ENCODE data around the gene SPTAN1.
A peak's percentile ranks its signal among the peaks of the same experiment; 100 is the strongest.
"Not testable (repeated sequence)": the region's sequence is repeated elsewhere in the genome, so short reads cannot be mapped to it uniquely, and the experiment has no call there.

SPTAN1 gene

GRCh38 chr9:128633601-128634000 lies 81.2 kb downstream of the SPTAN1 start:
- DNase-seq: no peak

GRCh38 chr9:128634111-128634510 lies 81.7 kb downstream of the SPTAN1 start:
- no peak for DNase-seq

GRCh38 chr9:128634651-128635262 lies 82.4 kb downstream of the SPTAN1 start:
- DNase-seq: no peak

GRCh38 chr9:128635266-128636023 lies 83.1 kb downstream of the SPTAN1 start:
- no peak for DNase-seq

GRCh38 chr9:128636024-128636390 lies 83.6 kb downstream of the SPTAN1 start:
- DNase-seq: no peak

- DNase-seq: no peak
These were observed 84.5 kb downstream of the SPTAN1 start for GRCh38 chr9:128636556-128637530.

GRCh38 chr9:128637656-128638055 lies 85.3 kb downstream of the SPTAN1 start:
- DNase-seq: no peak

GRCh38 chr9:128638580-128638979 lies 86.2 kb downstream of the SPTAN1 start:
- no peak for DNase-seq

- no peak for DNase-seq
These were observed 88.2 kb downstream of the SPTAN1 start for GRCh38 chr9:128640603-128641002.

GRCh38 chr9:128642675-128643245 lies 90.4 kb downstream of the SPTAN1 start:
- no peak for DNase-seq

GRCh38 chr9:128643519-128644300 lies 91.3 kb downstream of the SPTAN1 start:
- no peak for DNase-seq

GRCh38 chr9:128648206-128648605 lies 95.8 kb downstream of the SPTAN1 start:
- DNase-seq: peak; percentile 74 to 77

GRCh38 chr9:128651798-128652197 lies 99.4 kb downstream of the SPTAN1 start:
- no peak for DNase-seq

GRCh38 chr9:128653908-128654307 lies 101.5 kb downstream of the SPTAN1 start:
- DNase-seq: no peak

GRCh38 chr9:128654481-128654880 lies 102.1 kb downstream of the SPTAN1 start:
- DNase-seq: no peak

- DNase-seq: peak; percentile 94 to 95
These were observed 104.3 kb downstream of the SPTAN1 start, which contains the start of gene DYNC2I2 for GRCh38 chr9:128656416-128657343. DYNC2I2 (minus strand) TSS chr9:128656847; CDS start chr9:128656726, 121 bp downstream.

GRCh38 chr9:128657344-128657704 lies 104.9 kb downstream of the SPTAN1 start:
- no peak for DNase-seq

GRCh38 chr9:128657796-128658195 lies 105.4 kb downstream of the SPTAN1 start:
- no peak for DNase-seq

- DNase-seq: not testable (repeated sequence)
These were observed 114.1 kb downstream of the SPTAN1 start for GRCh38 chr9:128666481-128666941.

GRCh38 chr9:128669786-128670185 lies 117.4 kb downstream of the SPTAN1 start:
- no peak for DNase-seq

GRCh38 chr9:128675382-128675781 lies 123.0 kb downstream of the SPTAN1 start:
- DNase-seq: no peak
